Measurements from ENCODE around the gene HIVEP1. TPM values are rescaled to one million over a fixed set of nuclear protein-coding genes. Genes with fewer than 3 reads are reported as not detected.

HIVEP1 gene
- polyA plus RNA-seq, 1 of the 3 experiments (the other 2 are of a cell fraction): 7.7 TPM

GRCh38 chr6:12101653-12102312, 89.7 kb downstream of the HIVEP1 start:
- Histone ChIP-seq H3K9me2 (peaks cover 4% of the 10 kb centered on the region; the same call in 1 of the 2 replicates), H3F3A (replicated peaks; ENCODE audit: insufficient read depth) (peaks cover 6% of the 10 kb centered on the region), H3K9ac (no peak overlapping the region), H4K20me1 (ENCODE audit: insufficient read depth) (no peaks in the 10 kb centered on the region), H3K4me1 (ENCODE audit: control insufficient read depth in 1 of 2, insufficient read depth in 2 of 2, low read depth in 1 of 2, low read length in 1 of 2) (peaks cover 5 to 13% of the 10 kb centered on the region in 2 experiments; a peak in 3 of 4 replicates), H3K36me3 (replicated peaks in 1 of 2; ENCODE audit: control insufficient read depth in 1 of 2, insufficient read depth in 2 of 2, low read length in 1 of 2) (peaks cover 0 to 11% of the 10 kb centered on the region in 2 experiments), H3K79me2 (ENCODE audit: insufficient read depth) (peaks cover 8% of the 10 kb centered on the region), H3K9me3 (no peaks in the 10 kb centered on the region; the same call in 1 of the 2 replicates), H3K4me2 (no peak overlapping the region), H3K27me3 (ENCODE audit: insufficient read depth) (no peaks in the 10 kb centered on the region), H2AFZ (ENCODE audit: low read depth) (no peak overlapping the region), H3K4me3 (ENCODE audit: low read depth in 2 of 2, low read length in 1 of 2) (no peak overlapping the region), H3K27ac (ENCODE audit: low read depth in 2 of 2, low read length in 1 of 2) (no peak overlapping the region)
- no peak for DNase-seq
- ChIA-PET CTCF (interaction anchor here (1.2 kb wide), 2 partner anchors 8 to 10 kb away, joined by 4 read pairs; no protein-coding TSS in a partner anchor), POLR2A (no interaction called here)
- TF ChIP-seq MXI1 (IDR thresholded peaks at IDR 0.05; ENCODE audit: low read depth, low read length) (no peak), FOSL2 (IDR thresholded peaks at IDR 0.05; ENCODE audit: borderline replicate concordance, low read depth) (no peak), SMC3 (IDR thresholded peaks at IDR 0.05; ENCODE audit: low read depth, low read length) (no peak), FOXM1 (IDR thresholded peaks at IDR 0.05; ENCODE audit: low read depth) (no peak)
- TF ChIP-seq, protein P1, sequence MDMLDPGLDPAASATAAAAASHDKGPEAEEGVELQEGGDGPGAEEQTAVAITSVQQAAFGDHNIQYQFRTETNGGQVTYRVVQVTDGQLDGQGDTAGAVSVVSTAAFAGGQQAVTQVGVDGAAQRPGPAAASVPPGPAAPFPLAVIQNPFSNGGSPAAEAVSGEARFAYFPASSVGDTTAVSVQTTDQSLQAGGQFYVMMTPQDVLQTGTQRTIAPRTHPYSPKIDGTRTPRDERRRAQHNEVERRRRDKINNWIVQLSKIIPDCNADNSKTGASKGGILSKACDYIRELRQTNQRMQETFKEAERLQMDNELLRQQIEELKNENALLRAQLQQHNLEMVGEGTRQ (IDR thresholded peaks at IDR 0.05; ENCODE audit: borderline replicate concordance, low read depth, low read length): no peak
- TF ChIP-seq, protein P2, sequence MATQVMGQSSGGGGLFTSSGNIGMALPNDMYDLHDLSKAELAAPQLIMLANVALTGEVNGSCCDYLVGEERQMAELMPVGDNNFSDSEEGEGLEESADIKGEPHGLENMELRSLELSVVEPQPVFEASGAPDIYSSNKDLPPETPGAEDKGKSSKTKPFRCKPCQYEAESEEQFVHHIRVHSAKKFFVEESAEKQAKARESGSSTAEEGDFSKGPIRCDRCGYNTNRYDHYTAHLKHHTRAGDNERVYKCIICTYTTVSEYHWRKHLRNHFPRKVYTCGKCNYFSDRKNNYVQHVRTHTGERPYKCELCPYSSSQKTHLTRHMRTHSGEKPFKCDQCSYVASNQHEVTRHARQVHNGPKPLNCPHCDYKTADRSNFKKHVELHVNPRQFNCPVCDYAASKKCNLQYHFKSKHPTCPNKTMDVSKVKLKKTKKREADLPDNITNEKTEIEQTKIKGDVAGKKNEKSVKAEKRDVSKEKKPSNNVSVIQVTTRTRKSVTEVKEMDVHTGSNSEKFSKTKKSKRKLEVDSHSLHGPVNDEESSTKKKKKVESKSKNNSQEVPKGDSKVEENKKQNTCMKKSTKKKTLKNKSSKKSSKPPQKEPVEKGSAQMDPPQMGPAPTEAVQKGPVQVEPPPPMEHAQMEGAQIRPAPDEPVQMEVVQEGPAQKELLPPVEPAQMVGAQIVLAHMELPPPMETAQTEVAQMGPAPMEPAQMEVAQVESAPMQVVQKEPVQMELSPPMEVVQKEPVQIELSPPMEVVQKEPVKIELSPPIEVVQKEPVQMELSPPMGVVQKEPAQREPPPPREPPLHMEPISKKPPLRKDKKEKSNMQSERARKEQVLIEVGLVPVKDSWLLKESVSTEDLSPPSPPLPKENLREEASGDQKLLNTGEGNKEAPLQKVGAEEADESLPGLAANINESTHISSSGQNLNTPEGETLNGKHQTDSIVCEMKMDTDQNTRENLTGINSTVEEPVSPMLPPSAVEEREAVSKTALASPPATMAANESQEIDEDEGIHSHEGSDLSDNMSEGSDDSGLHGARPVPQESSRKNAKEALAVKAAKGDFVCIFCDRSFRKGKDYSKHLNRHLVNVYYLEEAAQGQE (IDR thresholded peaks at IDR 0.05; ENCODE audit: low read depth, low read length): no peak

DNA sequence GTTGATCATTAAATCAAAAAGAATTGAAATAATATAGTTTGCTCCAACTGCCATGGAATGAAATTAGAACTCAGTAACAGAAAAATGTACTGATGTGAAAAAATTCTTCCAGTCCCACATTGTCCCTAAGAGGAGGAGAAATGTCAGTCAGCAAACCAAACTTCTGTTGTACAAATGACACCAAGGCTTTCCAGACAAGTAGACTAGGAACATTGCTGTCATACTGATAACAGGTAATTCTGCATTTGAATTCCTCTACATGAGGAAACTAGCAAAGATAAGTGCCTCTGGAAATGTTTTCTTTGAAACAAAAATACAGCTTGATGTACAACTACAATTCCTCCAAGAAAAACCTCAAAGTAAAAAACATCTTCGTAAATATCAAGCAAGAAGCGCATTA, 90.2 kb downstream of the HIVEP1 start:
- no peak overlapping the region for H3K4me2 ChIP-seq
- ChIA-PET POLR2A (no interaction called here), CTCF (interaction anchor here (1.2 kb wide), 1 partner anchor 10 kb away, joined by 4 read pairs; no protein-coding TSS in a partner anchor)
- TF ChIP-seq FOSL2 (IDR thresholded peaks at IDR 0.05; ENCODE audit: borderline replicate concordance, low read depth): no peak
- TF ChIP-seq, protein P3, sequence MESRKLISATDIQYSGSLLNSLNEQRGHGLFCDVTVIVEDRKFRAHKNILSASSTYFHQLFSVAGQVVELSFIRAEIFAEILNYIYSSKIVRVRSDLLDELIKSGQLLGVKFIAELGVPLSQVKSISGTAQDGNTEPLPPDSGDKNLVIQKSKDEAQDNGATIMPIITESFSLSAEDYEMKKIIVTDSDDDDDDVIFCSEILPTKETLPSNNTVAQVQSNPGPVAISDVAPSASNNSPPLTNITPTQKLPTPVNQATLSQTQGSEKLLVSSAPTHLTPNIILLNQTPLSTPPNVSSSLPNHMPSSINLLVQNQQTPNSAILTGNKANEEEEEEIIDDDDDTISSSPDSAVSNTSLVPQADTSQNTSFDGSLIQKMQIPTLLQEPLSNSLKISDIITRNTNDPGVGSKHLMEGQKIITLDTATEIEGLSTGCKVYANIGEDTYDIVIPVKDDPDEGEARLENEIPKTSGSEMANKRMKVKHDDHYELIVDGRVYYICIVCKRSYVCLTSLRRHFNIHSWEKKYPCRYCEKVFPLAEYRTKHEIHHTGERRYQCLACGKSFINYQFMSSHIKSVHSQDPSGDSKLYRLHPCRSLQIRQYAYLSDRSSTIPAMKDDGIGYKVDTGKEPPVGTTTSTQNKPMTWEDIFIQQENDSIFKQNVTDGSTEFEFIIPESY (IDR thresholded peaks at IDR 0.05; ENCODE audit: borderline replicate concordance, low read depth): no peak
- TF ChIP-seq, protein P4, sequence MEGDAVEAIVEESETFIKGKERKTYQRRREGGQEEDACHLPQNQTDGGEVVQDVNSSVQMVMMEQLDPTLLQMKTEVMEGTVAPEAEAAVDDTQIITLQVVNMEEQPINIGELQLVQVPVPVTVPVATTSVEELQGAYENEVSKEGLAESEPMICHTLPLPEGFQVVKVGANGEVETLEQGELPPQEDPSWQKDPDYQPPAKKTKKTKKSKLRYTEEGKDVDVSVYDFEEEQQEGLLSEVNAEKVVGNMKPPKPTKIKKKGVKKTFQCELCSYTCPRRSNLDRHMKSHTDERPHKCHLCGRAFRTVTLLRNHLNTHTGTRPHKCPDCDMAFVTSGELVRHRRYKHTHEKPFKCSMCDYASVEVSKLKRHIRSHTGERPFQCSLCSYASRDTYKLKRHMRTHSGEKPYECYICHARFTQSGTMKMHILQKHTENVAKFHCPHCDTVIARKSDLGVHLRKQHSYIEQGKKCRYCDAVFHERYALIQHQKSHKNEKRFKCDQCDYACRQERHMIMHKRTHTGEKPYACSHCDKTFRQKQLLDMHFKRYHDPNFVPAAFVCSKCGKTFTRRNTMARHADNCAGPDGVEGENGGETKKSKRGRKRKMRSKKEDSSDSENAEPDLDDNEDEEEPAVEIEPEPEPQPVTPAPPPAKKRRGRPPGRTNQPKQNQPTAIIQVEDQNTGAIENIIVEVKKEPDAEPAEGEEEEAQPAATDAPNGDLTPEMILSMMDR (IDR thresholded peaks at IDR 0.05): no peak
- TF ChIP-seq POLR2AphosphoS5 (IDR thresholded peaks at IDR 0.05; ENCODE audit: low read depth, low read length): no peak
- no peak for TF ChIP-seq NFIC (IDR thresholded peaks at IDR 0.05; ENCODE audit: borderline replicate concordance)
- TF ChIP-seq MEF2A (IDR thresholded peaks at IDR 0.05; ENCODE audit: borderline replicate concordance, low read depth): no peak
- no peak for TF ChIP-seq EZH2phosphoT487 (IDR thresholded peaks at IDR 0.05; ENCODE audit: borderline replicate concordance, low read depth)
- no peak for TF ChIP-seq NRF1 (IDR thresholded peaks at IDR 0.05; ENCODE audit: low read depth, low read length)
- no peak for TF ChIP-seq SMC3 (IDR thresholded peaks at IDR 0.05; ENCODE audit: low read depth, low read length)
- TF ChIP-seq, protein P5, sequence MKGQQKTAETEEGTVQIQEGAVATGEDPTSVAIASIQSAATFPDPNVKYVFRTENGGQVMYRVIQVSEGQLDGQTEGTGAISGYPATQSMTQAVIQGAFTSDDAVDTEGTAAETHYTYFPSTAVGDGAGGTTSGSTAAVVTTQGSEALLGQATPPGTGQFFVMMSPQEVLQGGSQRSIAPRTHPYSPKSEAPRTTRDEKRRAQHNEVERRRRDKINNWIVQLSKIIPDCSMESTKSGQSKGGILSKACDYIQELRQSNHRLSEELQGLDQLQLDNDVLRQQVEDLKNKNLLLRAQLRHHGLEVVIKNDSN (IDR thresholded peaks at IDR 0.05; ENCODE audit: borderline replicate concordance, low read depth): no peak
- no peak for TF ChIP-seq MXI1 (IDR thresholded peaks at IDR 0.05; ENCODE audit: low read depth, low read length)
- TF ChIP-seq, protein P1 (IDR thresholded peaks at IDR 0.05; ENCODE audit: borderline replicate concordance, low read depth, low read length): no peak

More for the DNA sequence above, 90.2 kb downstream of the HIVEP1 start:
- 93% methylated on average over 2 of the region's 2 CpGs for WGBS (ENCODE audit: low lambda C conversion rate)
- Histone ChIP-seq H3K4me3 (ENCODE audit: low read depth in 2 of 2, low read length in 1 of 2) (no peak overlapping the region), H3K4me1 (ENCODE audit: control insufficient read depth in 1 of 2, insufficient read depth in 2 of 2, low read depth in 1 of 2, low read length in 1 of 2) (peaks cover 5 to 13% of the 10 kb centered on the region in 2 experiments; a peak in 3 of 4 replicates), H3K79me2 (ENCODE audit: insufficient read depth) (peaks cover 8% of the 10 kb centered on the region), H3K27ac (ENCODE audit: low read depth in 2 of 2, low read length in 1 of 2) (no peak overlapping the region), H3K9ac (no peak overlapping the region), H3K9me2 (peaks cover 4% of the 10 kb centered on the region; the same call in 1 of the 2 replicates), H4K20me1 (ENCODE audit: insufficient read depth) (no peaks in the 10 kb centered on the region), H2AFZ (ENCODE audit: low read depth) (no peak overlapping the region), H3F3A (replicated peaks; ENCODE audit: insufficient read depth) (peaks cover 6% of the 10 kb centered on the region), H3K36me3 (replicated peaks in 1 of 2; ENCODE audit: control insufficient read depth in 1 of 2, insufficient read depth in 2 of 2, low read length in 1 of 2) (peaks cover 0 to 11% of the 10 kb centered on the region in 2 experiments), H3K9me3 (no peaks in the 10 kb centered on the region; the same call in 1 of the 2 replicates), H3K27me3 (ENCODE audit: insufficient read depth) (no peaks in the 10 kb centered on the region)
- DNase-seq: no peak

All from SK-N-SH (cell line).